PC-9 (cell line): ENCODE data around the gene CAND1. TPM values are rescaled to one million over a fixed set of nuclear protein-coding genes. Genes with fewer than 3 reads are reported as not detected.

ENCODE experiments used
- BruUV-seq: library from RNA; stranded (reverse); fragments of 400-500 nt; replicated peaks from 2 replicates; lab custom pipeline; 2021; lab: Mats Ljungman, UMichigan
- CTCF ChIA-PET: fragments of 300-600 bp; sonication (Branson Sonifier 250); formaldehyde crosslinking; loops from one replicate; lab custom pipeline; 2022; ENCODE audit warnings: antibody characterized with exemption; lab: Charles Lee
- POLR2A ChIA-PET: fragments of 300-600 bp; sonication (Branson Sonifier 250); formaldehyde crosslinking; loops from one replicate; lab custom pipeline; 2022; ENCODE audit warnings: antibody characterized with exemption; ENCODE audit not compliant: unreplicated experiment; lab: Charles Lee
- DNase-seq, 2 experiments: peaks; one replicate each; pipeline versions ENCODE4 v3.0.0 to v3.0.0-alpha.2; 2015 to 2022; ENCODE audit warnings: mixed read lengths in 1 of 2
- H2AFZ ChIP-seq: fragments of 200-600 bp; sonication (generic); 2 replicates; pipeline ENCODE4 v1.8.1; 2017; ENCODE audit warnings: antibody characterized with exemption
- H3F3A ChIP-seq: fragments of 200-600 bp; sonication (generic); 2 replicates; pipeline ENCODE4 v1.8.1; 2017; ENCODE audit warnings: antibody characterized with exemption, mild to moderate bottlenecking, low read depth; ENCODE audit not compliant: insufficient read depth
- H3K27ac ChIP-seq: fragments of 200-600 bp; sonication (generic); 2 replicates; pipeline ENCODE4 v1.6.1; 2016; ENCODE audit warnings: mixed run types
- H3K27me3 ChIP-seq: fragments of 200-600 bp; sonication (generic); 2 replicates; pipeline ENCODE4 v1.6.1; 2016; ENCODE audit warnings: low read depth, mixed run types; ENCODE audit not compliant: insufficient read depth
- H3K36me3 ChIP-seq: fragments of 200-600 bp; sonication (generic); 2 replicates; pipeline ENCODE4 v1.6.1; 2016; ENCODE audit warnings: low read depth, mixed run types
- H3K4me1 ChIP-seq: fragments of 200-600 bp; sonication (generic); replicated peaks from 2 replicates; pipeline ENCODE4 v1.6.1; 2016; ENCODE audit warnings: mixed run types; ENCODE audit not compliant: insufficient read depth
- H3K4me2 ChIP-seq: fragments of 200-600 bp; sonication (generic); 2 replicates; pipeline ENCODE4 v1.6.1; 2017; ENCODE audit warnings: mixed run types
- H3K4me3 ChIP-seq: fragments of 200-600 bp; sonication (generic); 2 replicates; pipeline ENCODE4 v1.6.1; 2016; ENCODE audit warnings: mixed run types
- H3K79me2 ChIP-seq: fragments of 200-600 bp; sonication (generic); 2 replicates; pipeline ENCODE4 v1.6.1; 2017; ENCODE audit warnings: low read depth, mixed run types
- H3K9me2 ChIP-seq: fragments of 200-600 bp; sonication (generic); 2 replicates; pipeline ENCODE4 v1.8.1; 2017; ENCODE audit warnings: mild to moderate bottlenecking; ENCODE audit not compliant: insufficient read depth
- H3K9me3 ChIP-seq: fragments of 200-600 bp; sonication (generic); 2 replicates; pipeline ENCODE4 v1.8.1; 2016; ENCODE audit warnings: low read depth; ENCODE audit not compliant: insufficient read depth
- H4K20me1 ChIP-seq: fragments of 200-600 bp; sonication (generic); 2 replicates; pipeline ENCODE4 v1.8.1; 2017; ENCODE audit not compliant: insufficient read depth
- CTCF ChIP-seq: fragments of 200-600 bp; sonication (generic); conservative IDR thresholded peaks from 2 replicates; pipeline ENCODE4 v1.6.1; 2017; ENCODE audit warnings: mixed run types, antibody characterized with exemption, mild to moderate bottlenecking, moderate library complexity
- EZH2 ChIP-seq: fragments of 200-600 bp; sonication (generic); IDR thresholded peaks from 2 replicates; pipeline ENCODE4 v1.8.0; 2017; ENCODE audit warnings: antibody characterized with exemption, low read depth
- intact Hi-C: fragments of 100-400 bp; cut with micrococcal nuclease; formaldehyde crosslinking; loops from one replicate; pipeline ENCODE4 v1.10.0; 2022; ENCODE audit not compliant: unreplicated experiment
- total RNA-seq: library from RNA; stranded (reverse); gene quantifications from 2 replicates; pipeline ENCODE4 v1.2.3, GENCODE V29; 2021

Gene CAND1
- total RNA-seq, 1 experiment from 2014 or later = 169 TPM

- Histone ChIP-seq H3K27ac (no peak overlapping the region), H3K9me2 (no peaks in the 10 kb centered on the region), H3K4me1 (peaks cover 7% of the 10 kb centered on the region), H3K9me3 (no peaks in the 10 kb centered on the region), H3F3A (peaks cover 15% of the 10 kb centered on the region; the same call in 1 of the 2 replicates), H4K20me1 (peaks cover 46% of the 10 kb centered on the region), H3K79me2 (peaks cover 98% of the 10 kb centered on the region), H2AFZ (no peak overlapping the region), H3K27me3 (no peaks in the 10 kb centered on the region), H3K4me2 (no peak overlapping the region), H3K36me3 (peaks cover 12% of the 10 kb centered on the region), H3K4me3 (no peak overlapping the region)
- no TSS peak for BruUV-seq
- DNase-seq = no peak
- TF ChIP-seq CTCF (no peak), EZH2 (no peak)
- POLR2A ChIA-PET = no interaction called here
- CTCF ChIA-PET = interaction anchor here (0.6 kb wide), 1 partner anchor 36 kb away, joined by 3 read pairs; no protein-coding TSS in a partner anchor
- intact Hi-C loops = no loop called here
Observed at GRCh38 chr12:67280572-67280971, 11.4 kb downstream of the CAND1 start.

DNA sequence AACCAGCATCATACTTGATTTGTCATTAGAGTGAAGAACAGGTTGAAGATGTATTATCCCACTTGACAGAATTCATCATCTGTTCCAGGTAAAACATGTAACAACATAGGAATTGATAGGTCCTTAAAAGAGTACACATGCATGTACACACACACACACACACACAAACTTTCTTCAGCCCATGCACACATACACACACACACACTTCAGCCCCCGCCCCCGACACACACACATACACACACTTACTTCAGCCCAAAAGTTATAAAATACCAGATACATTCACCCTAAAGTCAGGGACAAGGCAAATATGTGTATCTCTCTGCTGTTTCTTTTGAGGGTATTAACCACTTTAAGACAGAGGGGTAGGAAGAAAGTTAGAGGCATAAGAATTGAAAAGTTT lies 15.4 kb downstream of the CAND1 start:
- POLR2A ChIA-PET = interaction anchor here (0.6 kb wide), 1 partner anchor 15 kb away, joined by 6 read pairs; no protein-coding TSS in a partner anchor
- no peaks in the 10 kb centered on the region for H3K9me2 ChIP-seq
- peaks cover 17% of the 10 kb centered on the region for H3K36me3 ChIP-seq
- peaks cover 40% of the 10 kb centered on the region for H4K20me1 ChIP-seq
- CTCF ChIA-PET = no interaction called here
- intact Hi-C loops = no loop called here
- no TSS peak for BruUV-seq
- H3K79me2 ChIP-seq = peaks cover 95% of the 10 kb centered on the region
- no peak overlapping the region for H3K4me2 ChIP-seq
- H3K4me1 ChIP-seq = no peaks in the 10 kb centered on the region
- H3K9me3 ChIP-seq = no peaks in the 10 kb centered on the region
- H3K4me3 ChIP-seq = no peak overlapping the region
- 0 out of 2 replicates have a peak, but pooled peaks cover 12% of the 10 kb centered on the region for H3F3A ChIP-seq
- no peak overlapping the region for H3K27ac ChIP-seq
- H3K27me3 ChIP-seq = no peaks in the 10 kb centered on the region
- TF ChIP-seq EZH2 (no peak), CTCF (no peak)
- no peak for DNase-seq
- no peak overlapping the region for H2AFZ ChIP-seq

DNA sequence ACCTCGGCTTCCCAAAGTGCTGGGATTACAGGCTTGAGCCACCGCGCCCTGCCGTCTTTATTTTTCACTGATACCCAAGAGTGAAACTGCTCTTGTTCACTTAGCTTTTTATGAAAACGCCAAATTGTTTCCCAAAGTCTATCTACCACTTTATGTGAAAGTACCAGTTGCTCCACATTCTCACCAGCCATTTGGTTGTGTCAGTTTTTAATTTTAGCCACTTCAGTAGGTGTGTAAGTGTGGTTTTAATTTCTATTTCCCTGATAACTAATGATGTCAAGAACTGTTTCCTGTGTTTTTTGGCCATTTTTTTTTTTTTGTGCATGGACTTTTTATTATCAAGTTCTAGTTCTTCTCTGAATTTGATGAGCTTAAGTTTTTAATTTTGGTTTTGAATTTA lies 17.1 kb downstream of the CAND1 start:
- H3K4me3 ChIP-seq = no peak overlapping the region
- H3K4me1 ChIP-seq = no peaks in the 10 kb centered on the region
- TF ChIP-seq EZH2 (no peak), CTCF (no peak)
- no peaks in the 10 kb centered on the region for H3K9me2 ChIP-seq
- no peak overlapping the region for H2AFZ ChIP-seq
- H3K36me3 ChIP-seq = peaks cover 23% of the 10 kb centered on the region
- ChIA-PET CTCF (interaction anchor here (0.6 kb wide), 1 partner anchor 981 kb away, joined by 5 read pairs; no protein-coding TSS in a partner anchor), POLR2A (no interaction called here)
- H3K27ac ChIP-seq = no peak overlapping the region
- no peak for DNase-seq
- no peaks in the 10 kb centered on the region for H3K9me3 ChIP-seq
- H3K27me3 ChIP-seq = no peaks in the 10 kb centered on the region
- no TSS peak for BruUV-seq
- 0 out of 2 replicates have a peak, but pooled peaks cover 10% of the 10 kb centered on the region for H3F3A ChIP-seq
- no peak overlapping the region for H3K4me2 ChIP-seq
- H4K20me1 ChIP-seq = peaks cover 36% of the 10 kb centered on the region
- intact Hi-C loops = no loop called here
- H3K79me2 ChIP-seq = peaks cover 96% of the 10 kb centered on the region
